Parathyroid adenoma (tissue), 2 donors: ENCODE results near the gene L3MBTL2.
"Not testable (repeated sequence)": the region's sequence is repeated elsewhere in the genome, so short reads cannot be mapped to it uniquely, and the experiment has no call there.

ENCODE experiments used
- H2AFZ ChIP-seq: fragments of 300-600 bp; sonication (generic); one replicate; pipeline ENCODE4 v1.7.0; 2017; ENCODE audit warnings: antibody characterized with exemption, mild to moderate bottlenecking
- H3K27ac ChIP-seq: fragments of 300-600 bp; sonication (generic); one replicate; pipeline ENCODE4 v1.7.0; 2017
- H3K27me3 ChIP-seq: fragments of 300-600 bp; sonication (generic); one replicate; pipeline ENCODE4 v1.7.0; 2017; ENCODE audit warnings: low read length; ENCODE audit not compliant: control insufficient read depth, insufficient read depth
- H3K36me3 ChIP-seq: fragments of 300-600 bp; sonication (generic); one replicate; pipeline ENCODE4 v1.7.0; 2017; ENCODE audit warnings: low read length; ENCODE audit not compliant: control insufficient read depth, insufficient read depth
- H3K4me1 ChIP-seq: fragments of 300-600 bp; sonication (generic); one replicate; pipeline ENCODE4 v1.7.0; 2017; ENCODE audit warnings: control low read depth
- H3K4me2 ChIP-seq: fragments of 300-600 bp; sonication (generic); one replicate; pipeline ENCODE4 v1.7.0; 2017; ENCODE audit warnings: low read length
- H3K4me3 ChIP-seq: fragments of 300-600 bp; sonication (generic); one replicate; pipeline ENCODE4 v1.7.0; 2017; ENCODE audit warnings: low read depth, low read length
- H3K79me2 ChIP-seq: fragments of 300-600 bp; sonication (generic); one replicate; pipeline ENCODE4 v1.7.0; 2017; ENCODE audit warnings: control low read depth
- H3K9ac ChIP-seq: fragments of 300-600 bp; sonication (generic); one replicate; pipeline ENCODE4 v1.7.0; 2017; ENCODE audit warnings: mild to moderate bottlenecking
- H3K9me3 ChIP-seq: fragments of 300-600 bp; sonication (generic); one replicate; pipeline ENCODE4 v1.7.0; 2017; ENCODE audit warnings: low read length; ENCODE audit not compliant: control insufficient read depth
- CTCF ChIP-seq: fragments of 300-600 bp; sonication (generic); IDR thresholded peaks from one replicate; pipeline ENCODE4 v1.7.0; 2017; ENCODE audit warnings: antibody characterized with exemption, mild to moderate bottlenecking
- donor health status: primary hyperparathyroidism.

The L3MBTL2 gene

GRCh38 chr22:41175546-41175945 lies 29.6 kb upstream of the L3MBTL2 start:
- TF ChIP-seq CTCF: no peak
- Histone ChIP-seq H3K36me3 (no peaks in the 10 kb centered on the region), H3K27ac (no peak overlapping the region)

GRCh38 chr22:41177040-41177621 lies 28.0 kb upstream of the L3MBTL2 start:
- no peak overlapping the region for H3K4me3 ChIP-seq
- no peak for TF ChIP-seq CTCF
- H3K4me2 ChIP-seq: no peak overlapping the region
- H3K27me3 ChIP-seq: no peaks in the 10 kb centered on the region
- H2AFZ ChIP-seq: no peak overlapping the region
- H3K79me2 ChIP-seq: no peaks in the 10 kb centered on the region
- no peak overlapping the region for H3K27ac ChIP-seq
- no peaks in the 10 kb centered on the region for H3K36me3 ChIP-seq
- H3K9me3 ChIP-seq: no peaks in the 10 kb centered on the region
- H3K9ac ChIP-seq: no peak overlapping the region
- H3K4me1 ChIP-seq: no peaks in the 10 kb centered on the region

More at GRCh38 chr22:41175546-41175945, 29.6 kb upstream of the L3MBTL2 start:
- no peaks in the 10 kb centered on the region for H3K9me3 ChIP-seq
- H3K9ac ChIP-seq: no peak overlapping the region
- no peak overlapping the region for H3K4me2 ChIP-seq
- no peak overlapping the region for H2AFZ ChIP-seq
- H3K4me3 ChIP-seq: no peak overlapping the region
- H3K27me3 ChIP-seq: no peaks in the 10 kb centered on the region
- no peaks in the 10 kb centered on the region for H3K4me1 ChIP-seq
- H3K79me2 ChIP-seq: no peaks in the 10 kb centered on the region

DNA sequence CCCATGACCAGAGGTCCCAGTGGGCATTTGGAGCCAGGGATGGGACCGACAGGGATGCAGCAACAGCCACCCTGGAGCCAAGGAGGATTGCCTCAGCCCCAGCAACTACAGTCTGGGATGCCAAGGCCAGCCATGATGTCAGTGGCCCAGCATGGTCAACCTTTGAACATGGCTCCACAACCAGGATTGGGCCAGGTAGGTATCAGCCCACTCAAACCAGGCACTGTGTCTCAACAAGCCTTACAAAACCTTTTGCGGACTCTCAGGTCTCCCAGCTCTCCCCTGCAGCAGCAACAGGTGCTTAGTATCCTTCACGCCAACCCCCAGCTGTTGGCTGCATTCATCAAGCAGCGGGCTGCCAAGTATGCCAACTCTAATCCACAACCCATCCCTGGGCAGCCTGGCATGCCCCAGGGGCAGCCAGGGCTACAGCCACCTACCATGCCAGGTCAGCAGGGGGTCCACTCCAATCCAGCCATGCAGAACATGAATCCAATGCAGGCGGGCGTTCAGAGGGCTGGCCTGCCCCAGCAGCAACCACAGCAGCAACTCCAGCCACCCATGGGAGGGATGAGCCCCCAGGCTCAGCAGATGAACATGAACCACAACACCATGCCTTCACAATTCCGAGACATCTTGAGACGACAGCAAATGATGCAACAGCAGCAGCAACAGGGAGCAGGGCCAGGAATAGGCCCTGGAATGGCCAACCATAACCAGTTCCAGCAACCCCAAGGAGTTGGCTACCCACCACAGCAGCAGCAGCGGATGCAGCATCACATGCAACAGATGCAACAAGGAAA lies 27.3 kb upstream of the L3MBTL2 start:
- no peaks in the 10 kb centered on the region for H3K27me3 ChIP-seq
- H3K9me3 ChIP-seq: no peaks in the 10 kb centered on the region
- H3K4me1 ChIP-seq: no peaks in the 10 kb centered on the region
- no peaks in the 10 kb centered on the region for H3K36me3 ChIP-seq
- no peak overlapping the region for H3K9ac ChIP-seq
- no peak overlapping the region for H3K27ac ChIP-seq
- no peak overlapping the region for H3K4me3 ChIP-seq
- H3K4me2 ChIP-seq: no peak overlapping the region
- H3K79me2 ChIP-seq: no peaks in the 10 kb centered on the region
- TF ChIP-seq CTCF: no peak
- H2AFZ ChIP-seq: no peak overlapping the region

GRCh38 chr22:41178425-41178975 lies 26.6 kb upstream of the L3MBTL2 start:
- Histone ChIP-seq H3K79me2 (no peaks in the 10 kb centered on the region), H3K4me3 (no peak overlapping the region), H2AFZ (no peak overlapping the region), H3K4me1 (no peaks in the 10 kb centered on the region), H3K4me2 (no peak overlapping the region), H3K36me3 (no peaks in the 10 kb centered on the region), H3K27ac (no peak overlapping the region), H3K9ac (no peak overlapping the region), H3K27me3 (no peaks in the 10 kb centered on the region), H3K9me3 (no peaks in the 10 kb centered on the region)
- no peak for TF ChIP-seq CTCF

DNA sequence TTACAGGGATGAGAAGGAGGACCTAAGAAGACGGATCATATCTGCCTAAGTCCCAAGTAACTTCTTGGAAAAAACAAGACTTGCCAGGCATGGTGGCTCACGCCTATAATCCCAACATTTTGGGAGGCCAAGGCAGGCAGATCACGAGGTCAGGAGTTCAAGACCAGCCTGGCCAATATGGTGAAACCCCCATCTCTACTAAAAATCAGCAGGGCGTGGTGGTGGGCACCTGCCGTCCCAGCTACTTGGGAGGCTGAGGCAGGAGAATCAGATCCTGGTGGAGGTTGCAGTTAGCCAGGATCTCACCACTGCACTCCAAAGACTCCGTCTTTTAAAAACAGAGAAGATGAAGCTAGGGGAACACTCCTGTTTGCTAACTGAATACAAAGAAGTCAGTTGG lies 24.8 kb upstream of the L3MBTL2 start:
- H3K27me3 ChIP-seq, H3K36me3 ChIP-seq, H3K4me1 ChIP-seq: not testable (repeated sequence)

More for the DNA sequence above, 24.8 kb upstream of the L3MBTL2 start:
- H3K79me2 ChIP-seq, H3K9me3 ChIP-seq, H3K4me3 ChIP-seq, H3K27ac ChIP-seq, H2AFZ ChIP-seq, H3K9ac ChIP-seq, H3K4me2 ChIP-seq: not testable (repeated sequence)
